ENCODE data around the gene FGR.

FGR gene

GRCh38 chr1:27596261-27596660, 38.7 kb downstream of the FGR start:
- Histone ChIP-seq H3K27ac (ENCODE audit: low read depth, low read length) (no peak overlapping the region), H3K4me3 (ENCODE audit: low read length) (no peak overlapping the region), H3K36me3 (ENCODE audit: insufficient read depth, low read length) (no peaks in the 10 kb centered on the region), H3K27me3 (ENCODE audit: insufficient read depth, low read length) (no peaks in the 10 kb centered on the region), H3K9me3 (ENCODE audit: insufficient read depth, low read depth, low read length) (no peaks in the 10 kb centered on the region), H3K9ac (ENCODE audit: low read depth, low read length) (no peak overlapping the region), H3K4me1 (ENCODE audit: insufficient read depth, low read length) (peaks cover 82% of the 10 kb centered on the region)
- WGBS: 61% methylated on average over 9 of the region's 9 CpGs

GRCh38 chr1:27595597-27595996, 39.4 kb downstream of the FGR start:
- Histone ChIP-seq H3K27ac (ENCODE audit: low read depth, low read length) (no peak overlapping the region), H3K36me3 (ENCODE audit: insufficient read depth, low read length) (no peaks in the 10 kb centered on the region), H3K27me3 (ENCODE audit: insufficient read depth, low read length) (no peaks in the 10 kb centered on the region), H3K9ac (ENCODE audit: low read depth, low read length) (no peak overlapping the region), H3K9me3 (ENCODE audit: insufficient read depth, low read depth, low read length) (no peaks in the 10 kb centered on the region), H3K4me3 (ENCODE audit: low read length) (no peak overlapping the region), H3K4me1 (ENCODE audit: insufficient read depth, low read length) (peaks cover 76% of the 10 kb centered on the region)
- WGBS: 76% methylated on average over 5 of the region's 5 CpGs

GRCh38 chr1:27594564-27595510, 40.1 kb downstream of the FGR start:
- Histone ChIP-seq H3K4me3 (ENCODE audit: low read length) (no peak overlapping the region), H3K4me1 (ENCODE audit: insufficient read depth, low read length) (peaks cover 71% of the 10 kb centered on the region), H3K9ac (ENCODE audit: low read depth, low read length) (peak overlapping the region; percentile 5; the same call in 1 of the 2 replicates), H3K36me3 (ENCODE audit: insufficient read depth, low read length) (no peaks in the 10 kb centered on the region), H3K27me3 (ENCODE audit: insufficient read depth, low read length) (no peaks in the 10 kb centered on the region), H3K27ac (ENCODE audit: low read depth, low read length) (no peak overlapping the region), H3K9me3 (ENCODE audit: insufficient read depth, low read depth, low read length) (no peaks in the 10 kb centered on the region)
- WGBS: 68% methylated on average over 17 of the region's 17 CpGs

GRCh38 chr1:27593678-27594563, 41.1 kb downstream of the FGR start:
- no peaks in the 10 kb centered on the region for H3K9me3 ChIP-seq (ENCODE audit: insufficient read depth, low read depth, low read length)
- H3K9ac ChIP-seq (ENCODE audit: low read depth, low read length): peak overlapping the region; percentile 37
- no peaks in the 10 kb centered on the region for H3K36me3 ChIP-seq (ENCODE audit: insufficient read depth, low read length)
- WGBS: 29% methylated on average over 4 of the region's 8 CpGs
- H3K4me1 ChIP-seq (ENCODE audit: insufficient read depth, low read length): peaks cover 62% of the 10 kb centered on the region
- H3K27ac ChIP-seq (ENCODE audit: low read depth, low read length): peak overlapping the region; percentile 80
- H3K27me3 ChIP-seq (ENCODE audit: insufficient read depth, low read length): no peaks in the 10 kb centered on the region
- peak overlapping the region; percentile 43 for H3K4me3 ChIP-seq (ENCODE audit: low read length)

GRCh38 chr1:27592931-27593677, 41.9 kb downstream of the FGR start:
- Histone ChIP-seq H3K4me1 (ENCODE audit: insufficient read depth, low read length) (peaks cover 53% of the 10 kb centered on the region), H3K36me3 (ENCODE audit: insufficient read depth, low read length) (peaks cover 4% of the 10 kb centered on the region; the same call in 1 of the 2 replicates), H3K9ac (ENCODE audit: low read depth, low read length) (peak overlapping the region; percentile 37), H3K27me3 (ENCODE audit: insufficient read depth, low read length) (no peaks in the 10 kb centered on the region), H3K9me3 (ENCODE audit: insufficient read depth, low read depth, low read length) (no peaks in the 10 kb centered on the region), H3K4me3 (ENCODE audit: low read length) (peak overlapping the region; percentile 43), H3K27ac (ENCODE audit: low read depth, low read length) (peak overlapping the region; percentile 80)
- whole genome bisulfite sequencing: 16% methylated on average over 16 of the region's 17 CpGs

GRCh38 chr1:27592232-27592930, 42.6 kb downstream of the FGR start:
- H3K27ac ChIP-seq (ENCODE audit: low read depth, low read length): peak overlapping the region; percentile 80
- no peak overlapping the region for H3K9ac ChIP-seq (ENCODE audit: low read depth, low read length)
- H3K4me1 ChIP-seq (ENCODE audit: insufficient read depth, low read length): peaks cover 47% of the 10 kb centered on the region

GRCh38 chr1:27591622-27592021, 43.4 kb downstream of the FGR start:
- Histone ChIP-seq H3K9ac (ENCODE audit: low read depth, low read length) (no peak overlapping the region), H3K27ac (ENCODE audit: low read depth, low read length) (no peak overlapping the region)

More at GRCh38 chr1:27592232-27592930, 42.6 kb downstream of the FGR start:
- Histone ChIP-seq H3K36me3 (ENCODE audit: insufficient read depth, low read length) (peaks cover 4% of the 10 kb centered on the region; the same call in 1 of the 2 replicates), H3K9me3 (ENCODE audit: insufficient read depth, low read depth, low read length) (no peaks in the 10 kb centered on the region), H3K4me3 (ENCODE audit: low read length) (peak overlapping the region; percentile 43), H3K27me3 (ENCODE audit: insufficient read depth, low read length) (no peaks in the 10 kb centered on the region)
- 55% methylated on average over 21 of the region's 22 CpGs for WGBS

GRCh38 chr1:27590917-27591508, 44.0 kb downstream of the FGR start:
- Histone ChIP-seq H3K4me1 (ENCODE audit: insufficient read depth, low read length) (peaks cover 37% of the 10 kb centered on the region), H3K27me3 (ENCODE audit: insufficient read depth, low read length) (no peaks in the 10 kb centered on the region), H3K36me3 (ENCODE audit: insufficient read depth, low read length) (peaks cover 4% of the 10 kb centered on the region; the same call in 1 of the 2 replicates), H3K27ac (ENCODE audit: low read depth, low read length) (no peak overlapping the region), H3K9ac (ENCODE audit: low read depth, low read length) (no peak overlapping the region), H3K9me3 (ENCODE audit: insufficient read depth, low read depth, low read length) (no peaks in the 10 kb centered on the region), H3K4me3 (ENCODE audit: low read length) (no peak overlapping the region)
- WGBS: 84% methylated on average over 5 of the region's 5 CpGs

More at GRCh38 chr1:27591622-27592021, 43.4 kb downstream of the FGR start:
- WGBS: 92% methylated on average over 4 of the region's 4 CpGs
- Histone ChIP-seq H3K4me3 (ENCODE audit: low read length) (no peak overlapping the region), H3K27me3 (ENCODE audit: insufficient read depth, low read length) (no peaks in the 10 kb centered on the region), H3K4me1 (ENCODE audit: insufficient read depth, low read length) (peaks cover 43% of the 10 kb centered on the region), H3K36me3 (ENCODE audit: insufficient read depth, low read length) (peaks cover 4% of the 10 kb centered on the region; the same call in 1 of the 2 replicates), H3K9me3 (ENCODE audit: insufficient read depth, low read depth, low read length) (no peaks in the 10 kb centered on the region)

- H3K9ac ChIP-seq (ENCODE audit: low read depth, low read length): no peak overlapping the region
- H3K36me3 ChIP-seq (ENCODE audit: insufficient read depth, low read length): peaks cover 4% of the 10 kb centered on the region; the same call in 1 of the 2 replicates
- H3K4me3 ChIP-seq (ENCODE audit: low read length): no peak overlapping the region
- no peaks in the 10 kb centered on the region for H3K27me3 ChIP-seq (ENCODE audit: insufficient read depth, low read length)
- peaks cover 26% of the 10 kb centered on the region for H3K4me1 ChIP-seq (ENCODE audit: insufficient read depth, low read length)
- H3K27ac ChIP-seq (ENCODE audit: low read depth, low read length): 0 out of 2 replicates have a peak overlapping the region, but pooled peaks have one; percentile 16
- WGBS: 86% methylated on average over 13 of the region's 13 CpGs
- H3K9me3 ChIP-seq (ENCODE audit: insufficient read depth, low read depth, low read length): no peaks in the 10 kb centered on the region
Measured at GRCh38 chr1:27589841-27590426, 45.1 kb downstream of the FGR start.
